A673 (cell line): ENCODE data around the gene TXNDC2. TPM values are rescaled to one million over a fixed set of nuclear protein-coding genes. Genes with fewer than 3 reads are reported as not detected.

ENCODE experiments used
- BruUV-seq: library from RNA; stranded (reverse); fragments of 400-500 nt; replicated peaks from 2 replicates; lab custom pipeline; 2021; lab: Mats Ljungman, UMichigan
- CTCF ChIA-PET: fragments of 300-600 bp; sonication (Branson Sonifier 250); formaldehyde crosslinking; loops from one replicate; lab custom pipeline; 2022; ENCODE audit warnings: antibody characterized with exemption; lab: Charles Lee
- POLR2A ChIA-PET: fragments of 300-600 bp; sonication (Branson Sonifier 250); formaldehyde crosslinking; loops from one replicate; lab custom pipeline; 2022; ENCODE audit warnings: antibody characterized with exemption; ENCODE audit not compliant: low non-redundant PET; lab: Charles Lee
- DNase-seq: peaks from one replicate; pipeline ENCODE4 v3.0.0-alpha.2; 2015; ENCODE audit warnings: low spot score
- H3K27ac ChIP-seq: fragments of 200-600 bp; sonication (generic); 2 replicates; pipeline ENCODE4 v1.5.1; 2016; ENCODE audit warnings: mixed run types, low read depth, mild to moderate bottlenecking, mixed read lengths, antibody characterized with exemption, low read length; ENCODE audit not compliant: poor library complexity, severe bottlenecking
- H3K27me3 ChIP-seq: fragments of 200-600 bp; sonication (generic); replicated peaks from 2 replicates; pipeline ENCODE4 v1.6.1; 2017; ENCODE audit warnings: mixed run types, low read depth, mild to moderate bottlenecking, mixed read lengths, antibody characterized with exemption, low read length; ENCODE audit not compliant: insufficient read depth, poor library complexity
- H3K36me3 ChIP-seq: fragments of 200-600 bp; sonication (generic); 2 replicates; pipeline ENCODE4 v1.6.1; 2016; ENCODE audit warnings: mixed run types, mild to moderate bottlenecking, mixed read lengths, antibody characterized with exemption, low read length; ENCODE audit not compliant: insufficient read depth, poor library complexity, severe bottlenecking
- H3K4me1 ChIP-seq: fragments of 200-600 bp; sonication (generic); 2 replicates; pipeline ENCODE4 v1.6.1; 2017; ENCODE audit warnings: mixed run types, mild to moderate bottlenecking, mixed read lengths, antibody characterized with exemption, low read length; ENCODE audit not compliant: insufficient read depth, poor library complexity, severe bottlenecking
- H3K4me3 ChIP-seq: fragments of 200-600 bp; sonication (generic); 2 replicates; pipeline ENCODE4 v1.5.1; 2016; ENCODE audit warnings: low read depth, mixed run types, mild to moderate bottlenecking, mixed read lengths, low read length; ENCODE audit not compliant: poor library complexity, severe bottlenecking
- H3K9me3 ChIP-seq: fragments of 200-600 bp; sonication (generic); 2 replicates; pipeline ENCODE4 v1.6.1; 2016; ENCODE audit warnings: mixed run types, low read depth, mild to moderate bottlenecking, mixed read lengths, antibody characterized with exemption, low read length; ENCODE audit not compliant: poor library complexity, severe bottlenecking
- EZH2 ChIP-seq: fragments of 200-600 bp; sonication (generic); IDR thresholded peaks from 2 replicates; pipeline ENCODE4 v1.6.1; 2017; ENCODE audit warnings: borderline replicate concordance, low read depth, mild to moderate bottlenecking, mixed read lengths, antibody characterized with exemption, low read length; ENCODE audit not compliant: poor library complexity, severe bottlenecking
- intact Hi-C: fragments of 100-400 bp; cut with micrococcal nuclease; formaldehyde crosslinking; loops from one replicate; pipeline ENCODE4 v1.10.0; 2022; ENCODE audit not compliant: unreplicated experiment
- total RNA-seq: library from RNA; stranded (reverse); gene quantifications from 2 replicates; pipeline ENCODE4 v1.2.3, GENCODE V29; 2021
- TF ChIP-seq, protein P1 (sequence below): fragments of 300-800, 200-600 bp; sonication (generic); conservative IDR thresholded peaks from 2 replicates; pipeline ENCODE4 v1.5.1; 2017; ENCODE audit warnings: low read depth, mild to moderate bottlenecking, antibody characterized with exemption, low read length, moderate library complexity, mixed read lengths

Gene TXNDC2
- total RNA-seq, 1 experiment from 2014 or later = 0.13 TPM

GRCh38 chr18:9866627-9867026 is 19.1 kb upstream of the TXNDC2 start:
- no peak for DNase-seq
- TF ChIP-seq, protein P1, sequence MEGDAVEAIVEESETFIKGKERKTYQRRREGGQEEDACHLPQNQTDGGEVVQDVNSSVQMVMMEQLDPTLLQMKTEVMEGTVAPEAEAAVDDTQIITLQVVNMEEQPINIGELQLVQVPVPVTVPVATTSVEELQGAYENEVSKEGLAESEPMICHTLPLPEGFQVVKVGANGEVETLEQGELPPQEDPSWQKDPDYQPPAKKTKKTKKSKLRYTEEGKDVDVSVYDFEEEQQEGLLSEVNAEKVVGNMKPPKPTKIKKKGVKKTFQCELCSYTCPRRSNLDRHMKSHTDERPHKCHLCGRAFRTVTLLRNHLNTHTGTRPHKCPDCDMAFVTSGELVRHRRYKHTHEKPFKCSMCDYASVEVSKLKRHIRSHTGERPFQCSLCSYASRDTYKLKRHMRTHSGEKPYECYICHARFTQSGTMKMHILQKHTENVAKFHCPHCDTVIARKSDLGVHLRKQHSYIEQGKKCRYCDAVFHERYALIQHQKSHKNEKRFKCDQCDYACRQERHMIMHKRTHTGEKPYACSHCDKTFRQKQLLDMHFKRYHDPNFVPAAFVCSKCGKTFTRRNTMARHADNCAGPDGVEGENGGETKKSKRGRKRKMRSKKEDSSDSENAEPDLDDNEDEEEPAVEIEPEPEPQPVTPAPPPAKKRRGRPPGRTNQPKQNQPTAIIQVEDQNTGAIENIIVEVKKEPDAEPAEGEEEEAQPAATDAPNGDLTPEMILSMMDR = no peak
- TF ChIP-seq EZH2 = no peak
- no peaks in the 10 kb centered on the region for H3K36me3 ChIP-seq
- no TSS peak for BruUV-seq
- no peak overlapping the region for H3K4me3 ChIP-seq
- peaks cover 23% of the 10 kb centered on the region for H3K4me1 ChIP-seq
- H3K9me3 ChIP-seq = peaks cover 15% of the 10 kb centered on the region
- H3K27me3 ChIP-seq = no peaks in the 10 kb centered on the region
- POLR2A ChIA-PET = no interaction called here
- CTCF ChIA-PET = no interaction called here
- H3K27ac ChIP-seq = no peak overlapping the region
- intact Hi-C loops = no loop called here

- intact Hi-C loops = no loop called here
- CTCF ChIA-PET = no interaction called here
- no peaks in the 10 kb centered on the region for H3K27me3 ChIP-seq
- no TSS peak for BruUV-seq
- H3K36me3 ChIP-seq = no peaks in the 10 kb centered on the region
- POLR2A ChIA-PET = no interaction called here
- no peak overlapping the region for H3K27ac ChIP-seq
- peaks cover 15% of the 10 kb centered on the region for H3K9me3 ChIP-seq
- no peak overlapping the region for H3K4me3 ChIP-seq
- peaks cover 23% of the 10 kb centered on the region for H3K4me1 ChIP-seq
- TF ChIP-seq, protein P1 = no peak
- DNase-seq = no peak
Measured at GRCh38 chr18:9867071-9867594, 18.6 kb upstream of the TXNDC2 start.

GRCh38 chr18:9868857-9869714 is 16.7 kb upstream of the TXNDC2 start:
- CTCF ChIA-PET = no interaction called here
- peak overlapping the region; percentile 72 for H3K27ac ChIP-seq
- H3K27me3 ChIP-seq = no peaks in the 10 kb centered on the region
- H3K36me3 ChIP-seq = no peaks in the 10 kb centered on the region
- BruUV-seq = no TSS peak
- TF ChIP-seq EZH2 = no peak
- intact Hi-C loops = no loop called here
- POLR2A ChIA-PET = no interaction called here
- DNase-seq = no peak
- no peak overlapping the region for H3K4me3 ChIP-seq
- peaks cover 15% of the 10 kb centered on the region for H3K9me3 ChIP-seq
- peaks cover 23% of the 10 kb centered on the region for H3K4me1 ChIP-seq
